HepG2 (cell line): ENCODE measurements around the gene LTA4H. TPM values are rescaled to one million over a fixed set of nuclear protein-coding genes. Genes with fewer than 3 reads are reported as not detected.

Source experiments
- ARID4A ChIP-seq: sonication (generic); formaldehyde crosslinking; IDR thresholded peaks from 2 replicates; pipeline ENCODE4 v1.5.0; 2020; ENCODE audit warnings: mild to moderate bottlenecking, missing genetic modification reagents, borderline replicate concordance
- ARNTL ChIP-seq: sonication (generic); formaldehyde crosslinking; IDR thresholded peaks from 2 replicates; pipeline ENCODE4 v1.4.0; 2020; ENCODE audit warnings: mild to moderate bottlenecking, missing genetic modification reagents
- EHMT2 ChIP-seq: fragments of 200-600 bp; sonication (generic); IDR thresholded peaks from 2 replicates; pipeline ENCODE4 v1.7.0; 2017; ENCODE audit warnings: antibody characterized with exemption, low read depth, low read length, borderline replicate concordance
- PBX2 ChIP-seq: IDR thresholded peaks from 2 replicates; pipeline ENCODE4 v1.6.1; 2016; ENCODE audit warnings: control low read depth
- PHF20 ChIP-seq: sonication (generic); formaldehyde crosslinking; IDR thresholded peaks from 2 replicates; pipeline ENCODE4 v1.5.0; 2020; ENCODE audit warnings: mild to moderate bottlenecking, missing genetic modification reagents
- REPIN1 ChIP-seq: sonication (generic); formaldehyde crosslinking; IDR thresholded peaks from 2 replicates; pipeline ENCODE4 v1.8.0; 2022; ENCODE audit warnings: missing genetic modification reagents, low read depth, mild to moderate bottlenecking, borderline replicate concordance
- SOX13 ChIP-seq, 3 experiments: fragments of 450-650 bp in 1 of 3; sonication (generic) in 1 of 3; formaldehyde crosslinking in 1 of 3; IDR thresholded peaks in 2 of 3; conservative IDR thresholded peaks in 1 of 3; 2 replicates each; pipeline versions ENCODE4 v1.5.0 to v1.6.1; 2016 to 2020; ENCODE audit warnings: antibody characterized with exemption in 1 of 3, mild to moderate bottlenecking in 1 of 3, missing compliant biosample characterization in 1 of 3, missing genetic modification reagents in 1 of 3, moderate library complexity in 1 of 3
- SPEN ChIP-seq: sonication (generic); formaldehyde crosslinking; IDR thresholded peaks from 2 replicates; pipeline ENCODE4 v1.5.1; 2020; ENCODE audit warnings: low read depth, mild to moderate bottlenecking, missing genetic modification reagents
- TARDBP ChIP-seq: sonication (generic); formaldehyde crosslinking; IDR thresholded peaks from 2 replicates; pipeline ENCODE4 v1.8.0; 2022; ENCODE audit warnings: mild to moderate bottlenecking, missing genetic modification reagents
- TRAFD1 ChIP-seq: sonication (generic); formaldehyde crosslinking; IDR thresholded peaks from 2 replicates; pipeline ENCODE4 v1.5.1; 2020; ENCODE audit warnings: missing genetic modification reagents, mild to moderate bottlenecking, borderline replicate concordance
- ZNF207 ChIP-seq: fragments of 450-650 bp; IDR thresholded peaks from 2 replicates; pipeline ENCODE4 v1.6.1; 2016; ENCODE audit warnings: antibody characterized with exemption, borderline replicate concordance
- ZNF263 ChIP-seq: sonication (generic); formaldehyde crosslinking; IDR thresholded peaks from 2 replicates; pipeline ENCODE4 v1.4.0; 2020; ENCODE audit warnings: missing genetic modification reagents
- ZNF276 ChIP-seq: sonication (generic); formaldehyde crosslinking; IDR thresholded peaks from 2 replicates; pipeline ENCODE4 v1.4.0; 2020; ENCODE audit warnings: mild to moderate bottlenecking, low read depth, missing genetic modification reagents
- ZNF503 ChIP-seq: sonication (generic); formaldehyde crosslinking; IDR thresholded peaks from 2 replicates; pipeline ENCODE4 v1.4.0; 2020; ENCODE audit warnings: missing genetic modification reagents
- ZSCAN12 ChIP-seq: sonication (generic); formaldehyde crosslinking; IDR thresholded peaks from 2 replicates; pipeline ENCODE4 v1.9.0; 2021; ENCODE audit warnings: mild to moderate bottlenecking, missing genetic modification reagents
- polyA plus RNA-seq, 8 experiments: library from polyadenylated mRNA; depleted of rRNA in 3 of 8; stranded (reverse) in 7 of 8; unstranded in 1 of 8; fragments of >200 nt; fragmentation: Illumina TruSeq in 4 of 8; extraction: Trizol in 4 of 8; gene quantifications; 2 replicates each; pipeline versions ENCODE4 v1.2.1 to v1.2.3, GENCODE V29; 2011 to 2016; ENCODE audit warnings: low read depth in 4 of 8, missing spikeins in 1 of 8, mixed read lengths in 1 of 8; ENCODE audit not compliant: insufficient read depth in 1 of 8
- total RNA-seq, 5 experiments: library from RNA; depleted of rRNA; stranded (reverse); fragments of >200 nt; fragmentation: Illumina TruSeq; extraction: Trizol; gene quantifications; 2 replicates each; pipeline ENCODE4 v1.2.3, GENCODE V29; 2016; ENCODE audit warnings: low read depth in 1 of 5

LTA4H gene
- total and polyA plus RNA-seq, 2 of the 13 experiments (the other 11 are each of a cell fraction or from before 2014, with no cell fraction given), result 87.5 to 90.4 TPM

- TF ChIP-seq ZNF276 (CRISPR knock-in tag), result no peak
- TF ChIP-seq ZNF503 (CRISPR knock-in tag), result no peak; the same call in 1 of the 2 replicates
- TF ChIP-seq REPIN1 (CRISPR knock-in tag), result peak; percentile 74; the same call in 1 of the 2 replicates
- no peak; the same call in 1 of the 2 replicates for TF ChIP-seq PHF20 (CRISPR knock-in tag)
- no peak for TF ChIP-seq PBX2 (CRISPR knock-in tag)
- peak; percentile 98 for TF ChIP-seq ZNF263
- no peak for TF ChIP-seq ZNF207
- TF ChIP-seq TRAFD1 (CRISPR knock-in tag), result no peak
- TF ChIP-seq SPEN (CRISPR knock-in tag), result 0 out of 2 replicates have a peak, but pooled peaks have one; percentile 31
- 0 out of 2 replicates have a peak, but pooled peaks have one; percentile 37 for TF ChIP-seq TARDBP
- TF ChIP-seq ARNTL (CRISPR knock-in tag), result no peak
- TF ChIP-seq ARID4A (CRISPR knock-in tag), result peak; percentile 78; the same call in 1 of the 2 replicates
- no peak for TF ChIP-seq EHMT2
- TF ChIP-seq SOX13 (IDR thresholded peaks at IDR 0.05), result no peak
- TF ChIP-seq SOX13 (CRISPR knock-in tag; conservative IDR thresholded peaks at IDR 0.05 in 1 of 2, IDR thresholded peaks at IDR 0.05 in 1 of 2), result no peak
- TF ChIP-seq ZSCAN12 (CRISPR knock-in tag), result no peak
These were observed at the start of gene LTA4H (continued) for GRCh38 chr12:96035283-96036236.
